HG03280 (cell line): ENCODE results near the gene BBS7.

Experiments used
- ATAC-seq: cut with Tn5 transposase; IDR thresholded peaks from one replicate; pipeline ENCODE4 v1.9.1; 2021; ENCODE audit warnings: mild to moderate bottlenecking, moderate library complexity; ENCODE audit not compliant: unreplicated experiment

Gene BBS7

GRCh38 chr4:121869841-121870822, at the start of gene BBS7:
BBS7 (minus strand) TSS chr4:121870474; CDS start chr4:121870313, 161 bp downstream.
- ATAC-seq, result peak; percentile 100

- ATAC-seq, result no peak
Observed at GRCh38 chr4:121913667-121914066, 43.4 kb upstream of the BBS7 start.

- no peak for ATAC-seq
Observed at GRCh38 chr4:121908346-121908745, 38.1 kb upstream of the BBS7 start.

- peak; percentile 92 for ATAC-seq
Observed at GRCh38 chr4:121900132-121900983, 30.1 kb upstream of the BBS7 start.

- no peak for ATAC-seq
Observed at GRCh38 chr4:121898150-121898549, 27.9 kb upstream of the BBS7 start.

- no peak for ATAC-seq
Observed at GRCh38 chr4:121888134-121888533, 17.9 kb upstream of the BBS7 start.

GRCh38 chr4:121885115-121885514, 14.8 kb upstream of the BBS7 start:
- ATAC-seq, result no peak

GRCh38 chr4:121881158-121881557, 10.9 kb upstream of the BBS7 start:
- ATAC-seq, result no peak

GRCh38 chr4:121879135-121879534, 8.9 kb upstream of the BBS7 start:
- ATAC-seq, result no peak

- no peak for ATAC-seq
Observed at GRCh38 chr4:121877041-121877773, 6.9 kb upstream of the BBS7 start.

GRCh38 chr4:121876070-121876469, 5.8 kb upstream of the BBS7 start:
- ATAC-seq, result no peak

GRCh38 chr4:121875652-121876051, 5.4 kb upstream of the BBS7 start:
- no peak for ATAC-seq

- no peak for ATAC-seq
Observed at GRCh38 chr4:121873604-121874003, 3.3 kb upstream of the BBS7 start.

- no peak for ATAC-seq
Observed at GRCh38 chr4:121863799-121864198, 6.5 kb downstream of the BBS7 start.

GRCh38 chr4:121861426-121861825, 8.8 kb downstream of the BBS7 start:
- ATAC-seq, result no peak

GRCh38 chr4:121860121-121860520, 10.2 kb downstream of the BBS7 start:
- no peak for ATAC-seq

- no peak for ATAC-seq
Observed at GRCh38 chr4:121851354-121851753, 18.9 kb downstream of the BBS7 start.

GRCh38 chr4:121846662-121847061, 23.6 kb downstream of the BBS7 start:
- ATAC-seq, result no peak

- ATAC-seq, result no peak
Observed at GRCh38 chr4:121842862-121843261, 27.4 kb downstream of the BBS7 start.

GRCh38 chr4:121838136-121838535, 32.1 kb downstream of the BBS7 start:
- no peak for ATAC-seq

- ATAC-seq, result no peak
Observed at GRCh38 chr4:121829511-121829910, 40.8 kb downstream of the BBS7 start.
